Measurements from ENCODE around the gene POLD3.

POLD3 gene, protein sequence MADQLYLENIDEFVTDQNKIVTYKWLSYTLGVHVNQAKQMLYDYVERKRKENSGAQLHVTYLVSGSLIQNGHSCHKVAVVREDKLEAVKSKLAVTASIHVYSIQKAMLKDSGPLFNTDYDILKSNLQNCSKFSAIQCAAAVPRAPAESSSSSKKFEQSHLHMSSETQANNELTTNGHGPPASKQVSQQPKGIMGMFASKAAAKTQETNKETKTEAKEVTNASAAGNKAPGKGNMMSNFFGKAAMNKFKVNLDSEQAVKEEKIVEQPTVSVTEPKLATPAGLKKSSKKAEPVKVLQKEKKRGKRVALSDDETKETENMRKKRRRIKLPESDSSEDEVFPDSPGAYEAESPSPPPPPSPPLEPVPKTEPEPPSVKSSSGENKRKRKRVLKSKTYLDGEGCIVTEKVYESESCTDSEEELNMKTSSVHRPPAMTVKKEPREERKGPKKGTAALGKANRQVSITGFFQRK

DNA sequence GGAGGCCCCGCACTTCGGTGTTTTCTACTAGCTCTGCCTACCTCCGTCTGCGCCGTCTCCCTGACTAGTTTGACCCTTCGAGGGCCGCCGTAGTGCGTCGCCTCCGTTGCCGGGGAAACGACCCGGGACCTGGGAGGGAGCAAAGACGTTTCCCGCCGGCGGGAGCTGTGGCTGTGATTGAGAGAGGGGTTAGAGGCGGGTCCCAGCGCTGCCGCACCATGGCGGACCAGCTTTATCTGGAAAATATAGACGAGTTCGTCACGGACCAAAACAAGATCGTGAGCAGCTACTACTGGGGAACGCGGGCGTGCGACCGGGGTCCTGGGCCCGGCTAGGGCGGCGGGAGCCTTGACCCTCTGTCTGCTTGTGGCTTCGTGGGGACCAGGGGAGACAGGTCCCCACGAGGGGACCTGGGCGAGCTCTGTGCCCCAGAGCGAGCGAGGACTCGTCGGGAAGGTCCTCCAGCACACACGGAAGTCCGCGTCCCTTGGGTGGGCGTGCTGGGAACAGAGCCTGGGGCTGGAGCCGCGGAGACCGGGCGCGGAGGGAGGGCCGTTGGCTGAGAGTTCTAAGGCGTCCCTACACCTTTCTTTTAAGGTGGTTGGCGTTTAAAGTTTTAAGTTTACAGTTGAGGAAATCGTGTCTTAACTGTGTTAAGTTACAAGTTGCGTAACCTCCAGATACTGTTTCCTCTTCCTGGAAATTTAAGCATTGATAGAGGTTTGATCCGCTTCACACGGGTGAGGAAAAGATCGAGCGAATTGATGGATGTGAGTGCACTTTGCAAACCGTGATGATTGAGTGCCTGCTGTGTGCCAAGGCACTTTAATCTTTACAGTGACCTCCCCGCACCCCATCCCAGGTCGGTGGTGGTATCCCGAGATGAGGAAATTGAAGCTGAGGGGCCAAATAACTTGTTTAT, at the start of gene POLD3:
Gene POLD3 (plus strand): TSS at position 142 of the 922 bp plus-strand sequence. CDS start 77 bp downstream, at position 219.
- peak; percentile 93 for DNase-seq (ENCODE audit: low spot score)

DNA sequence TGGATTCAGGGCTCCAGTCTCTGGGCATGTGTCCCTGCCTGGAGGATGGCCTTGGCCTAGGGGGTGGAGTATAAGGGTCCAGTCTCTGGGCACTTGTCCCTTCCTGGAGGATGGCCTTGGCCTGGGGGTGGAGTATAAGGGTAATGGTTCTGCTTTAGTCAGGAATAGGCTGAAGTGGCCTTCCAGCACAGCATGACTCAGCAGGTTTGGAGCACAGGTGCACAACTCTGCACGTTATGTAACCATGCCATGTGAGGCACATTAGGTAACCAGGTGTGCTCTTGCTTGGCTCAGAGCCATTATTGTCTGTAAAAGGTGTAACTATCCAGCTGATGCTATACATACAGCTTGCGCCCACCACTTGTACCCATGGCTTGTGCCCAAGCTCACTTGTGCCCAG, 48.4 kb upstream of the POLD3 start:
- DNase-seq (ENCODE audit: low spot score), result no peak

DNA sequence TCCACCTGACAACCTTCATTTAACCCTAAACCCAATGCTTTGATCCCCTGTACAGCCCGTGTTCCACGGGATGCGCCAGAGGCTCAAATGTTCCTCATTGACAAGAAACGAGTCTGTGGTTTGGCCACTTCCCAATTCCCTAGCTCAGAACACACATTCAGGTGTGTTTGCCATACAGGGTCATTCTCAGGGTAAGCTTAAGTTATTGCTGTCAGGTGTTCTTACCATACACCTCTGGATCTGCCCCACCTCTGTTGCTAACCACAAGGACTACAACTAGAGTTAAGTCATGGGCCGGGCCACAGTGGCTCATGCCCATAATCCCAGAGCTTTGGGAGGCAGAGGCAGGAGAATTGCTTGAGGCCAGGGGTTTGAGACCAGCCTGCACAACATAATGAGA, 45.6 kb upstream of the POLD3 start:
- DNase-seq (ENCODE audit: low spot score), result no peak

DNA sequence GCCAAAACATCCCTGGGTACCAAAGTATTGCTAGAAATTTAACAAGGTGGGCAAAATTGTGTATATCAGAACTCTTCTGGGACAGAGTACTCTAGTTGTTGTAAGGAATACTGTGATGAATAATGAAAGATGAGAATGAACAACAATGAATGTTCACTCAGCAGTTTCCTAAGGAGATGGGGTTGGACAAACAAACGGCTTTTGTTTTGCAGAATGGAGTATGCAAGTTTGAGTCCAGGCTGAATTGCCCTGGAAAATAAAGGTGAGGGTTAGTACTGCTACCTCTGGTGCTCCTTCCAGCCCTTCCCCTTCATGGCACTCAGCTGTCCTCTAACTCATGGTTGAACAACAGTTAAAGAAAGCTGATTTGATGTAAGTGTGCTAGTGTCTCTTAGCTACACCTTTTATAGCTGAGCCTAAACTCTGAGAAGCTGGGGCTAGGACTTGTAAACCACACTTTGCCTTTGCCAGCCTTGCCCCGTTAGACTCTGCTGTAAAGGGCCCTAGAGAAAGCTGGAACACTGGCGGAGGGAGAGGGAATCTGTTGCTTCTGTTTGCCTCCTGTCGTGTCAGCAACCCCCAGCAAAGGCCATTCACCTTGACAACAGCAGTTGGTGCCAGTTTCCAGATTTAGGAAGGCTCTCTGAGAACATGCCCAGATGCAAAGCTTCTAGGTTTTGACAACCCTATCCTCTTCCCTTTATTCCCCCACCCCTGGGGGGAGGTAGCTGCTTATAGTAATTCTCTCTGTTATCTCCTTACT, 41.2 kb upstream of the POLD3 start:
- no peak for DNase-seq (ENCODE audit: low spot score)

DNA sequence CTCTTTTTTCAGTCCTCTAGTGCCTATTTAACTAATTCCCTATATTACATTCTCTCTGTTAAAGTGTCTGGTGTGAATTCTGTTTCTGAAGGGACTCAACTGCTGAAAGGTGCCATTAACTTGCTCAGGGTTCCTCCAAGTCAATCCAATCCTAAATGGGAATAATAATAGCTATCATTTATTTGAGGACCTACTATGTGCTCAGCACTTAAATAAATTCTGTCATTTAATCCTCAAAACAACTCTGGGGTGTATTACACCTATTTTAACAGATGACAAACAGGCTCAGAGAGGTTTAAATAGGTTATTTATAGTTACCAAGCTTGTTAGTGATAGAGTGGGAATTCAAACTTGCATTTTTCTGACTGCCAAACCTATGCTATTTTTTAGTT, 40.6 kb upstream of the POLD3 start:
- DNase-seq (ENCODE audit: low spot score), result no peak

DNA sequence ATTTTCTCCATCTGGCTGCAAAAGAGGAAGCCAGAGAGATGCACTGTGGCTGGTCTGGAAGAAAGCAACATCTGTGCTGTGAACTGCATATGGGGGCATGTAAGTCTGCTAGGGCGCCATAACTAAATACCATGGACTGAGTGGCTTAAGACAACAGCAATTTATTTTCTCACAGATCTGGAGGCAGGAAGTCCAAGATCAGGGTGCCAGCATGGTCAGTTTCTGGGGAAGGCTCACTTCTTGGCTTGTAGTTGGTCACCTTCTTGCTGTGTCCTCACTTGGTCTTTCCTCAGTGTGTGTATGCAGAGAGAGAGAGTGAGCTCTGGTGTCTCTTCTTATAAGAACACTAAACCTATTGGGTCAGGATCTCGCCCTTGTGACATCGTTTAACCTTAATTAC, 34.9 kb upstream of the POLD3 start:
- DNase-seq (ENCODE audit: low spot score), result no peak

DNA sequence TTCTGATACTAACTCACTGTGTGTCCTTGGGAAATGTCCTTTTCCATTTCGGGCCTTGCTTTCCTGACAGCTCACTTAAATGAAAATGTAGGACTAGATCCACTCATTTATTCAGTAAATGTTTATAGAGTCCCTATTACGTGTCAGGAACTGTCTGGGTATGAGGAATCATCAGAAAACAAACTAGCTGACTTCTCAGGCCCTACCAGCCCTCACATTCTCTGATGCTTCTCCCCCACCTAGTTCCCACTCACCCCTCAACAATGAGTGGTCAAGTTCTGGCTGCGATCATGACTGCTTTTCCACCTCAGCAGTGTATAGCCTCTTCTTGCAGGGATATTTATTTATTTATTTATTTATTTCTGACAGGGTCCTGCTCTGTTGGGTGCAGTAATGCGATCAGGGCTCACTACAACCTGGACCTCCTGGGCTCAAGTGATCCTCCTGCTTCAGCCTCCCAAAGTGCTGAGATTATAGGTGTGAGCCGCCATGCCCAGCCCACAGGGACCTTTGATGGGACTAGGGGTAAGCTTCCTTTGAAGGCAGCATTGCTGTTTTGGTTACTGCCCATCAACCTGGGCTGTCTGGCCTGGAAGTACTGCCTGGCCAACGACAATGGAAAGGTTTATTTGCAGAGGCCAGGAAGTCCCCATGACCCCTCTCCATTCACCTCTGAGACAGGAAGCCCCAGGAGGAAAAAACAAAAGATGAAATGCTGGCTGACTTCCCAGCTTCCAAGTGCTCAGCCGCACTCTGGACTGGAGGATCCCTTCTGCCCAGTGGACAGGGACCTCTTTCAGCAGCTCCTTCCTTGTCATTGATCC, 33.1 kb upstream of the POLD3 start:
- DNase-seq (ENCODE audit: low spot score), result no peak

DNA sequence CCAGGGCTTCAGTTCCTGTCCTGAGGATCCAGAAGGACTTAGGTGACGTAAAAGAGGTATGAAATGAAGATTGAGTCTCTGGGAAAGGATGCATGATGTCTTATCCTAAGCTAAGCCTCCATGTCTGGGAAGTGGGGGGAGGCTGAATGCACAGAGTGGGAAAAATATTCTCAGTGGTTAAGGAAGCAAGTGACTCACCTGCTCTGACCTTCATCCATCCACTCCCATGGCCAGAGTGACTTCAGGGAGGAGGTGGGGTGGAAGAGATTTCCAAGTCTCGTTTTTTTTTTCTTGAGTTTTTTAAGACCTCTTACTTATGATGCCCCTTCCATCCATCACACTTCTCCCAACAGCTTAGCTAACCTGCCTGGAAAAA, 32.5 kb upstream of the POLD3 start:
- DNase-seq (ENCODE audit: low spot score), result no peak

DNA sequence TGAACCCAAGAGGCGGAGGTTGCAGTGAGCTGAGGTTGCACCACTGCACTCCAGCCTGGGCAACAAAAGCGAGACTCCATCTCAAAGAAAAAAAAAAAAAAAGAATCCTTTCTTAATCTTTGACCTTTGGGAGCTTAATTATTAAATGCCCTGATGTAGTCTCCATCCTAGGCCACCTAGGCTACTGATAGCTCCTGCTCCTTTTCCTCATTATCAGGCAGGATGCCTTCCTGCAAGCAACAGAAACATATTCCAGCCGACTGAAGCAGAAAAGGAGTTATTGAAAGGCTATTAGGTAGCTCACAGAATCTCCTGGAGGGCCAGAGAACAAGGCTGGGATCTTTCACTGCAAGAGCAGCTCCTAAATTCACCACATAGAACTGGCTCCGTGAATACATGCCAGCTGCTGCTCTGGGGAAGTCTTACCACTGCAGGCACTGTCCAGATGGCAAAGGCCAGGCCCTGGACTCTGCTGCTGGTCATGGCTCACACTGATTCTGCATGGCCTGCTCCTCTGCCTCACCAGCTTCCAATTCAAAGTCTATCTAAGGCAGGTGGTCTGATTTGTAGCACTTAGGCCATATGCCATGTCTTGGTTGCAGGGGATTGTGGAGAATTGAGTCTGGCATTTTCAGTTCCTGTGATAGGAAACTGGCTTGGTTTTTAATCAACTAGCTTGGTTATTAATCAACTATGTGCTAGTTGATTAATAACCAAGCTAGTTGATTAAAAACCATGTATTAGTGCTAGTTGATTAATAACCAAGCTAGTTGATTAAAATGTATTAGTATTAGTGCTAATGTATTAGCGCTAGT, 26.0 kb upstream of the POLD3 start:
- no peak for DNase-seq (ENCODE audit: low spot score)

DNA sequence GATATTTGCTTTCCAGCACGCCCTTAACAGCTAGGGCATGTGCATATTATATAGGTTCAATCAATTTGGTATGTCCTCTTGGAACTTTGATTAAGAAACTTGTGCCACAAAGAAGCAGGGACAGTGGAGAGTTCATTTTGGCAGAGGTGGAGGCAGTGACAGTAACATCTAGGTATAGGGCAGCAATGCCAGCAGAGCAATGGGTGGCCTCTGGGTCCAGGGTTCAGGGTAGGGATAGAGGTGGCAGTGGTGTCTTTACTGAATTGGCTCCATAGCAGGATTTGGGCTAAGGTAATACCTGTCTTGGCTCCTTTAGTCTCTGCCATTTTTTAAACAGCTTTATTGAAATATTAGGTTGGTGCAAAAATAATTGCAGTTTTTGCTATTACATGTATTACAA, 24.4 kb upstream of the POLD3 start:
- DNase-seq (ENCODE audit: low spot score), result no peak

DNA sequence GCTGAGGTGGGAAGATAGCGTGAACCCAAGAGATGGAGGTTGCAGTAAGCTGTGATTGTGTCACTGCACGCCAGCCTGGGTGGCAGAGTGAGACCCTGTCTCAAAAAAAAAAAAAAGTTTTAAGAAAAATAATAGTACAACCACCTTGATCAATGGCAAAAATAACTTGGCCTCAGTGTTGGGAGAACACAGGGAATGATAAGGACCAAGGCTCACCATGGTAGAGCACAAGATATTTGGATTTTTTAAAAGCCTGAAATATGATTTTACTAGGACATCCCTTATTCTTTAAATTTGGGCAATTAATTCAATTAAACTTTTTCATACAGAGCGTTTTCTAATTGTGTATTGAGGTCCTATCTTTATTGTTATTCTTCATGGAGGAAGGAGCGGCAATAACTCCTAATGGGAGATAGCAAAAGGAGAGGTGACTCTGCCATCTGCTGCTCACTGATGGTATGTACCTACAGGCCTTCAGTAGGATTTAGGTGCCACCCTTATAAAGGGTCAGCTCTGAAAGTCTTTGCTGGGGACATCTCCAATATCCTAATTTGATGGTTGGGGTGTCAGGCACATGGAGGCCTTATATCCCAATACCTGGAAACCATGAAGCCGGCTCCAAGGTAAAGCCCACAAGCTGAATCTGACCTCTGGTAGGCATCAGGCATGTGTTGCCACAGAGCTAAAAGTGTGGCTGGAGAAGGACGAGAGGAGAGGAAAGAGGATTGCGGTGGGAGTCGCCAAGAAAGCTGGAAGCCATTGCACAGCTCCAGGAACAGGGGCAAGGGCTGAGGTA, 21.9 kb upstream of the POLD3 start:
- peak; percentile 7 for DNase-seq (ENCODE audit: low spot score)

DNA sequence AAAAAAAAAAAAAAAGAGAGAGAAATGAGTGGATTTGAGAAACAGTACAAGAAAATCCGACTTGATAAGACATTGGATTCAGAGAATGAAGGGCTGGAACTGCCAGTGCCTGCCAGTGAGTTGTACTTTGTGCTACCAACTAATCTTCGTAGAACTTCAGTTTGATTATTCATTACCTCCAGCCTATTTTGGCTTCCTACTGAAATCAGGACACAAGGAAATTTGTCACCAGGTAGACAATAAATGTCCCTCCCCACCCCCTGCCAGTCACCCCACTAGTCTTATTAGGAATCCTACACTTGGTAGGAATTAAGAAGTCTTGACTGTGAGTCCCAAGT, 21.4 kb upstream of the POLD3 start:
- DNase-seq (ENCODE audit: low spot score), result no peak

DNA sequence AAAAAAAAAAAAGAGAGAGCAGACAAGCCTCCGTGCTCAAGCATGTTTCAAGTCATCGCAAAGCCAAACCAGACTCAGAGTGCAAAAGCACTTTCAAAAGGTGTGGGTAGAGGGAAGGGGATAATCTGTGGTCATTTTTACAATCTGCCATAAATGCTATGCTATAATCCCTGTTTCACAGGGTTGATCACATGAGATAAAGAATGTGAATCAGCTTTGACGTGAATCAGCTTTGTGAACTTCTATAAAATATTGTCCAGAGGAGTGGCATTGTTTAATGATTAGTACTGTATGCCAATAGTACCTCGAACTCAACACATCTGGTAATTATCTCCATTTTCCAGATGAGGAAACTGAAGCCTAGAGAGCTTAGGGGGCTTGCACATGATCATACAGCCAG, 20.0 kb upstream of the POLD3 start:
- no peak for DNase-seq (ENCODE audit: low spot score)

DNA sequence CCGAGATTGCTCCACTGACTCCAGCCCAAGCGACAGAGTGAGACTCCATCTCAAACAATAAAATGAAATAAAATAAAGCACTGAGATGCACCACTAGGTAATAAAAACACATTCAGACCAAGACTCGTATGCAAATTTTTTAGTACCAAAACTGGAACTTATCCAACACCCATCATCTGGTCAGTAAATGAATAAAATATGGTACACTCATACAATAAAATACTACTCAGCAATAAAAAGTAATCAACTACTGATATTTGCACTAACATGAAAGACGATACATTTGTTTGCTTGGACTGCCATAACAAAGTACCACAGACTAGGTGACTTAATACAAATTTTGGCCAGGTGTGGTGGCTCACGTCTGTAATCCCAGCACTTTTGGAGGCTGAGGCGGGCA, 17.8 kb upstream of the POLD3 start:
- DNase-seq (ENCODE audit: low spot score), result no peak

DNA sequence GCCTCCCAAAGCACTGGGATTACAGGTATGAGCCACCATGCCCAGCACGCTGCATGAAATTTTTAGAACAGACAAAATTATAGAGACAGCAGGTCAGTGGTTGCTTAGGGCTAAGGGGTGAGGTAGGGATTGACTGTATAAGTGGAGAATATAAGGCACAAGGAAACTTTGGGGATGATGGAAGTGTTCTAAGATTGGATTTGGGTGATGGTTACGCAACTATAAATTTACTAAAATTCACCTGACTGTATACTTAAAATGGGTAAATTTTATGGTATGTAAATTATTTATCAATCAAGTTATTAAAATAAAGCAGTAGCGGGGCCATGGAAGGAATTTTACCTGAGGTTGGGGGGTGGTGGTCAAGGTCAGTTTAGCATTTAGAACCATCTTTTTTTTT, 16.4 kb upstream of the POLD3 start:
- DNase-seq (ENCODE audit: low spot score), result no peak

DNA sequence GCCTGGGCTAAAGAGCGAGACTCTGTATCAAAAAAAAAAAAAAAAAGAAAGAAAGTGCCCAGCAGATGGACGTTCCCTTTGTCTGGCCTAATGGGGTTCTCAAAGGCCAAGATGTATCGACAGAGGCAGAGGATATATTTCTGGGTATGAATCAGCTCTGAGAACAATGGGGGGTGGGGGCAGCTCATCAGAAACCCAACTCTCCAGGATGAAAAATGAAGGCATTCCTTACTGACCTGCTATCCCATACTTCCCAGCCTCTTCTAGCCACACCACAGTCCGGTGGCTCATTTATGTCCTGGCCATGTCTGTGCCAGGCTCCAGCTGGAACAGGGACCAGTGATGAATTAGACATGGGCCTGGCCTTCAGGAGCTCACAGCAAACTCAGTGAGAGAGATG, 15.2 kb upstream of the POLD3 start:
- no peak for DNase-seq (ENCODE audit: low spot score)

DNA sequence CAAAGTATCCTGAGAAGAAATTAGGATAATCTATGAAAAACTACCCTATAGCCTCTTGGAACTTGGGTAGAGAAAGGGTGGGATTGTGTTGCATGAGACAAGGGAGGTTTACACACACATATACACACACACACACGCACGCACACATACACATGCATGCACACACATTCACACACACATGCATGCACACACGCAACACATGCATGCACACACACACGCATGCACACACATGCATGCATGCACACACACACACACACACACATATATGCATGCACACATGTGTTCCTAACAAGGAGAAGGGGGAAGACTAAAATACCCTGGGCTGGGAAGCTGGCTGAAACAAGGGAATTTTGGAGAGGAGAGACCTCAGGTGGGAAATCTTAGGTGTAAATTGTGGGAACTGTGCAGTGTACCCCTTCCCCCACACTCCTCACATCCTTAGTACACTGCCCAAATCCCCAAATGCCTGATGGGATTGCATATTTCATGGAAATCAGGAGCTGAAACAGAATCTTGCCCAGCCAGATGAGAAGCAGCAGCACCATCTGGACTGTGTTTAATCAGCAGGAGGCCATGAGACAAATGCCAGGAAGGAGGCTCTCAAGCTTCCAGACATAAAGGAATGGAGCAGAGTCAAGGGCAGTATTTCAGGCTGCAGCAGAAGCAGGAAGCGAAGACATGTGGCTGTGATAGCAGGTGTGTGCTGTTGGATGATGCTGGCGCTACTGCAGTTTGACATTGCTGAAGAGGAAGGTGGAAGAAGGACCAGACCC, 14.6 kb upstream of the POLD3 start:
- DNase-seq (ENCODE audit: low spot score), result no peak

DNA sequence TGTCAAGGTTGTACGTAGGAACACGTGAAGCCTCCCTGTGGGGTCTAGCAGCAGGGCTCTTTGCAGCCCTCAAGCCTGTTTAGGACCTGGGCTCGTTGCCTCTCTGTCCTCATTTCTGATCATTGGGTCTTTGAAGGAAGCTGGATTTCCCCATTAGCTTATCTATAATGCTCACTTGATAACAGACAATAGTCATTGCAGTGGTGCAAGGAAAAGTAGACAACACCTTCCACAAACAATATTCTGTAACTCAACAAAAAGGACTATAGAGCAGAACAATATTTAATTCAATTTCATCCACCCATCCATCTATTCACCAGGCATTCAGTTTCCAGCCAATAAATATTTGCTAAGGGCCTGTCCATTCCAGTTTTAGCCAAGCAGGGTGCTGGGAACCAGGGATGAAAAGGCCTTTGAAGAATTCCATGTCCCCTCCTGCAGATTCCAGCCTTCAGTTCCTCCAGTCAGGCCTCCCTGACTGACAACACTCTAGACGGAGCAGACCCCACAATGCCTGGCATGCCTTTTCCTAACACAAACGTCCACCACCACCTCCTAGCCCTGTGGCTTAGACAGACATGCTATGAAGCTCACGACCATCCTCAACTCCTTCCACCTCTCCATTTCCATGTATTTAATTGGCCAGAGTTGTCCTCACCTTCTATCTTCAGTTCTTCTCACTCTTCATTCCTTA, 12.7 kb upstream of the POLD3 start:
- no peak for DNase-seq (ENCODE audit: low spot score)

Measured in CD4-positive, alpha-beta T cell treated with Interleukin-6 at 100 ng/mL for 8 hours (primary cell).